GM12878 (cell line): ENCODE data around the gene XKRX. TPM values are rescaled to one million over a fixed set of nuclear protein-coding genes. Genes with fewer than 3 reads are reported as not detected.

Experiments used
- ATAC-seq: fragments of 200-7000 bp; cut with Tn5 transposase; 3 replicates; pipeline ENCODE4 v1.9.1; 2020; ENCODE audit warnings: mild to moderate bottlenecking, moderate library complexity
- BruUV-seq: library from RNA; stranded (reverse); fragments of 400-500 nt; replicated peaks from 2 replicates; lab custom pipeline; 2021; lab: Mats Ljungman, UMichigan
- CTCF ChIA-PET: fragments of 300-600 bp; sonication (Branson Sonifier 250); formaldehyde crosslinking; extraction: SDS; loops from one replicate; lab custom pipeline; 2021; ENCODE audit warnings: inconsistent platforms; lab: Yijun Ruan, JAX
- POLR2A ChIA-PET: fragments of 350-600 bp; formaldehyde crosslinking; extraction: SDS; loops from one replicate; lab custom pipeline; 2021; ENCODE audit warnings: inconsistent platforms; lab: Charles Lee
- RAD21 ChIA-PET: fragments of 300-600 bp; sonication (Branson Sonifier 250); formaldehyde crosslinking; loops from one replicate; lab custom pipeline; 2023; ENCODE audit warnings: antibody characterized with exemption; ENCODE audit not compliant: unreplicated experiment; lab: Charles Lee
- SMC1A ChIA-PET: fragments of 300-600 bp; sonication (Branson Sonifier 250); formaldehyde crosslinking; loops from one replicate; lab custom pipeline; 2023; ENCODE audit not compliant: unreplicated experiment, uncharacterized antibody; lab: Charles Lee
- DNase-seq: peaks from one replicate; pipeline ENCODE4 v3.0.0-alpha.2; 2011; ENCODE audit warnings: low read depth, low spot score
- FAIRE-seq: peaks from 3 replicates; lab custom pipeline; 2011; peaks lifted over from hg19 to GRCh38; lab: Jason Lieb, UNC
- H2AFZ ChIP-seq: 2 replicates; pipeline ENCODE4 v1.6.0; 2011; ENCODE audit warnings: low read depth, low read length, control low read depth; ENCODE audit not compliant: control insufficient read depth
- H3K27ac ChIP-seq: 2 replicates; pipeline ENCODE4 v1.5.1; 2011; ENCODE audit warnings: control low read depth; ENCODE audit not compliant: control insufficient read depth, insufficient read depth
- H3K27me3 ChIP-seq, 2 experiments: replicated peaks in 1 of 2; 2 replicates each; pipeline versions ENCODE4 v1.6.0 to v1.6.1; 2011; ENCODE audit warnings: low read length in 1 of 2; ENCODE audit not compliant: control insufficient read depth in 2 of 2, insufficient read depth in 2 of 2
- H3K36me3 ChIP-seq, 2 experiments: 2 replicates each; pipeline ENCODE4 v1.5.1; 2011; ENCODE audit warnings: low read length in 1 of 2; ENCODE audit not compliant: control insufficient read depth in 2 of 2, insufficient read depth in 2 of 2
- H3K4me1 ChIP-seq: 2 replicates; pipeline ENCODE4 v1.6.1; 2011; ENCODE audit warnings: mild to moderate bottlenecking, low read length, moderate library complexity, mixed read lengths; ENCODE audit not compliant: control insufficient read depth, insufficient read depth
- H3K4me2 ChIP-seq: 2 replicates; pipeline ENCODE4 v1.6.0; 2011; ENCODE audit warnings: control low read depth; ENCODE audit not compliant: control insufficient read depth, insufficient read depth
- H3K4me3 ChIP-seq: fragments of 200-600 bp; sonication (generic); 2 replicates; pipeline ENCODE4 v1.5.1; 2016
- H3K79me2 ChIP-seq: 2 replicates; pipeline ENCODE4 v1.6.0; 2011; ENCODE audit warnings: low read length; ENCODE audit not compliant: control insufficient read depth, insufficient read depth
- H3K9ac ChIP-seq: 2 replicates; pipeline ENCODE4 v1.8.0; 2011; ENCODE audit warnings: low read length, control low read depth, mixed read lengths; ENCODE audit not compliant: control insufficient read depth, insufficient read depth
- H3K9me3 ChIP-seq: replicated peaks from 3 replicates; pipeline ENCODE4 v1.5.1; 2011; ENCODE audit warnings: mild to moderate bottlenecking, low read length; ENCODE audit not compliant: control insufficient read depth, insufficient read depth
- H4K20me1 ChIP-seq: 2 replicates; pipeline ENCODE4 v1.6.0; 2011; ENCODE audit not compliant: control insufficient read depth, insufficient read depth
- CHD4 ChIP-seq: fragments of 200-600 bp; sonication (generic); IDR thresholded peaks from 2 replicates; pipeline ENCODE4 v1.6.1; 2016; ENCODE audit warnings: mild to moderate bottlenecking
- CREB1 ChIP-seq: IDR thresholded peaks from 2 replicates; pipeline ENCODE4 v1.6.1; 2012; ENCODE audit warnings: low read depth, mild to moderate bottlenecking, inconsistent platforms
- E4F1 ChIP-seq: fragments of 450-650 bp; IDR thresholded peaks from 2 replicates; pipeline ENCODE4 v1.6.1; 2018; ENCODE audit warnings: borderline replicate concordance, mild to moderate bottlenecking; ENCODE audit not compliant: partially characterized antibody
- GATAD2B ChIP-seq: fragments of 450-650 bp; conservative IDR thresholded peaks from 2 replicates; pipeline ENCODE4 v1.6.1; 2017; ENCODE audit warnings: low read depth, mild to moderate bottlenecking, moderate library complexity
- JUND ChIP-seq: IDR thresholded peaks from 2 replicates; pipeline ENCODE4 v1.6.1; 2012; ENCODE audit warnings: low read depth, mild to moderate bottlenecking, low read length, improper control_type of control experiment, moderate library complexity
- NR2C2 ChIP-seq: IDR thresholded peaks from 2 replicates; pipeline ENCODE4 v1.6.1; 2011; ENCODE audit warnings: borderline replicate concordance, low read depth; ENCODE audit not compliant: control insufficient read depth, insufficient read length
- POLR2AphosphoS2 ChIP-seq: IDR thresholded peaks from 2 replicates; pipeline ENCODE4 v1.6.1; 2011; ENCODE audit warnings: low read depth, mild to moderate bottlenecking, low read length, improper control_type of control experiment, moderate library complexity
- RCOR1 ChIP-seq: conservative IDR thresholded peaks from 2 replicates; pipeline ENCODE4 v1.6.1; 2012; ENCODE audit warnings: low read depth, low read length, improper control_type of control experiment
- RFX5 ChIP-seq: IDR thresholded peaks from 2 replicates; pipeline ENCODE4 v1.6.1; 2011; ENCODE audit warnings: low read depth, low read length, improper control_type of control experiment
- SUZ12 ChIP-seq: fragments of 200-600 bp; sonication (generic); IDR thresholded peaks from one replicate; pipeline ENCODE4 v1.6.1; 2018; ENCODE audit warnings: antibody characterized with exemption, mild to moderate bottlenecking; ENCODE audit not compliant: unreplicated experiment
- TAF1 ChIP-seq: IDR thresholded peaks from 2 replicates; pipeline ENCODE4 v1.6.1; 2011; ENCODE audit warnings: mild to moderate bottlenecking, low read depth, low read length, borderline replicate concordance
- ZZZ3 ChIP-seq: IDR thresholded peaks from 2 replicates; pipeline ENCODE4 v1.6.1; 2011; ENCODE audit warnings: low read depth; ENCODE audit not compliant: control insufficient read depth, insufficient read length
- WGBS: methylation state at CpG from one replicate; pipeline ENCODE4 v1.1.6; 2016; ENCODE audit warnings: low lambda C conversion rate; ENCODE audit not compliant: insufficient replicate concordance, insufficient coverage; ENCODE audit errors: missing lambda C conversion rate; 5-methylcytosine and 5-hydroxymethylcytosine counted together
- in situ Hi-C: fragments of 300-500 bp; cut with MboI; formaldehyde crosslinking; loops from 9 replicates; pipeline ENCODE4 v1.14.3; 2018; ENCODE audit warnings: mixed read lengths
- intact Hi-C: fragments of 100-400 bp; cut with micrococcal nuclease; formaldehyde crosslinking; loops from one replicate; pipeline ENCODE4 v1.14.2; 2022; ENCODE audit not compliant: unreplicated experiment
- polyA plus RNA-seq, 11 experiments: library from polyadenylated mRNA; depleted of rRNA in 4 of 11; unstranded in 6 of 11; stranded (reverse) in 5 of 11; fragments of >200 nt; fragmentation: Nextera tagmentation in 4 of 11; fragmentation: Illumina TruSeq in 1 of 11; extraction: Ambion mirVana in 4 of 11; extraction: Trizol in 1 of 11; gene quantifications; 1 replicate in 1 of 11; 2 replicates in 10 of 11; pipeline versions ENCODE4 v1.2.1 to v1.2.3, GENCODE V29; 2011 to 2016; ENCODE audit warnings: inconsistent platforms in 2 of 11, missing spikeins in 2 of 11, low read depth in 1 of 11
- total RNA-seq, 4 experiments: library from RNA; depleted of rRNA in 3 of 4; stranded (reverse); fragments of >200 nt in 3 of 4; fragmentation: Illumina TruSeq in 1 of 4; extraction: Trizol in 1 of 4; gene quantifications; 2 replicates each; pipeline versions ENCODE4 v1.2.1 to v1.2.3, GENCODE V29; 2013 to 2021
- TF ChIP-seq, protein P1 (sequence below): IDR thresholded peaks from 2 replicates; pipeline ENCODE4 v1.6.1; 2011; ENCODE audit warnings: borderline replicate concordance, low read depth, mild to moderate bottlenecking, moderate library complexity, mixed read lengths, low read length; ENCODE audit not compliant: insufficient read depth; ENCODE audit errors: extremely low read length
- TF ChIP-seq, protein P2 (sequence below): fragments of 450-650 bp; IDR thresholded peaks from 2 replicates; pipeline ENCODE4 v1.6.1; 2018; ENCODE audit warnings: mild to moderate bottlenecking, low read depth, moderate library complexity; ENCODE audit not compliant: partially characterized antibody

XKRX gene
- total and polyA plus RNA-seq, 10 of the 15 experiments (the other 5 are each of a cell fraction or from before 2014, with no cell fraction given): 0.07 to 0.30 (median 0.22) TPM; not detected in 4

DNA sequence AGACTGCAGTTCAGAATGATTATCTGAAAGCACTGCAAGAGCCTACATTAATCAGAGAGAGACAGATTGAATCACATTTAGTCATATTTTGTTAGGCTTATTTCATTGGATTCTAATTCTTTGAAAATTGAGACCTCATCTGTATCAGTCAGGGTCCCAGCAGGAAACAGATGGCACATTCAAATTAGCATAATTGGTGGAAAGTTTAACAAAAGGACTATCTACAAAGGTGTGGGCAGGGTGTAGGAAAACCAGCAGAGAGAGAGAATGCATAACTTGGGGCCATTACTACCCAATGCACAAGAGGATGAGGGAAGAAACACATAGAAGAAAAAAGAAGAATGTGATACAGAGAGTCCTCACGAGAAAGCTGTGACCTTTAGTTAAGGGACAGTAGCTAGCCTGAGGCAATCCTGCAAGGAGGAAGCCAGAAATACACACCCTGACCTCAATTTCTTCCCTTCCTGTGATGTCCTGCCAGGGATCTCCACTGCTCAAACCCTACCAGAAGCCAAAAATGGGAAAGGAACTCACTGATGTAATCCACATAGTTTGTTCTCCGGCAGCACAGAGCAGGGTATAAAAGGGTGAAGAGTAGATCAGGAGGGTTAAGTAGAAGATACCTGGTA lies 17.7 kb upstream of the XKRX start (continued):
- TF ChIP-seq CHD4: no peak
- TF ChIP-seq ZZZ3: no peak
- TF ChIP-seq POLR2AphosphoS2: no peak
- TF ChIP-seq, protein P1, sequence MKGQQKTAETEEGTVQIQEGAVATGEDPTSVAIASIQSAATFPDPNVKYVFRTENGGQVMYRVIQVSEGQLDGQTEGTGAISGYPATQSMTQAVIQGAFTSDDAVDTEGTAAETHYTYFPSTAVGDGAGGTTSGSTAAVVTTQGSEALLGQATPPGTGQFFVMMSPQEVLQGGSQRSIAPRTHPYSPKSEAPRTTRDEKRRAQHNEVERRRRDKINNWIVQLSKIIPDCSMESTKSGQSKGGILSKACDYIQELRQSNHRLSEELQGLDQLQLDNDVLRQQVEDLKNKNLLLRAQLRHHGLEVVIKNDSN: no peak
- TF ChIP-seq CREB1: no peak
- TF ChIP-seq SUZ12: no peak
- TF ChIP-seq, protein P2, sequence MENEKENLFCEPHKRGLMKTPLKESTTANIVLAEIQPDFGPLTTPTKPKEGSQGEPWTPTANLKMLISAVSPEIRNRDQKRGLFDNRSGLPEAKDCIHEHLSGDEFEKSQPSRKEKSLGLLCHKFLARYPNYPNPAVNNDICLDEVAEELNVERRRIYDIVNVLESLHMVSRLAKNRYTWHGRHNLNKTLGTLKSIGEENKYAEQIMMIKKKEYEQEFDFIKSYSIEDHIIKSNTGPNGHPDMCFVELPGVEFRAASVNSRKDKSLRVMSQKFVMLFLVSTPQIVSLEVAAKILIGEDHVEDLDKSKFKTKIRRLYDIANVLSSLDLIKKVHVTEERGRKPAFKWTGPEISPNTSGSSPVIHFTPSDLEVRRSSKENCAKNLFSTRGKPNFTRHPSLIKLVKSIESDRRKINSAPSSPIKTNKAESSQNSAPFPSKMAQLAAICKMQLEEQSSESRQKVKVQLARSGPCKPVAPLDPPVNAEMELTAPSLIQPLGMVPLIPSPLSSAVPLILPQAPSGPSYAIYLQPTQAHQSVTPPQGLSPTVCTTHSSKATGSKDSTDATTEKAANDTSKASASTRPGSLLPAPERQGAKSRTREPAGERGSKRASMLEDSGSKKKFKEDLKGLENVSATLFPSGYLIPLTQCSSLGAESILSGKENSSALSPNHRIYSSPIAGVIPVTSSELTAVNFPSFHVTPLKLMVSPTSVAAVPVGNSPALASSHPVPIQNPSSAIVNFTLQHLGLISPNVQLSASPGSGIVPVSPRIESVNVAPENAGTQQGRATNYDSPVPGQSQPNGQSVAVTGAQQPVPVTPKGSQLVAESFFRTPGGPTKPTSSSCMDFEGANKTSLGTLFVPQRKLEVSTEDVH: no peak

GRCh38 chrX:100944601-100945000 lies 15.9 kb upstream of the XKRX start:
- no peaks in the 10 kb centered on the region for H3K4me1 ChIP-seq
- ATAC-seq (no peak), FAIRE-seq (no peak), DNase-seq (no peak)
- ChIA-PET RAD21 (no interaction called here), POLR2A (no interaction called here), CTCF (no interaction called here), SMC1A (interaction anchor here (0.7 kb wide), 1 partner anchor 52 kb away, joined by 3 read pairs; no protein-coding TSS in a partner anchor)
- no peak overlapping the region for H3K9ac ChIP-seq
- no peak overlapping the region for H3K4me2 ChIP-seq
- TF ChIP-seq RFX5 (no peak), JUND (no peak), GATAD2B (no peak), E4F1 (no peak), TAF1 (no peak), NR2C2 (no peak), RCOR1 (no peak)
- WGBS: 78% methylated on average over 3 of the region's 3 CpGs
- no peaks in the 10 kb centered on the region for H3K36me3 ChIP-seq
- no peaks in the 10 kb centered on the region for H4K20me1 ChIP-seq
- no TSS peak for BruUV-seq
- H3K9me3 ChIP-seq: no peaks in the 10 kb centered on the region
- no peak overlapping the region for H3K4me3 ChIP-seq
- H3K27me3 ChIP-seq: no peaks in the 10 kb centered on the region
- H3K27ac ChIP-seq: no peak overlapping the region
- no peaks in the 10 kb centered on the region for H3K79me2 ChIP-seq
- intact Hi-C loops (no loop called here), in situ Hi-C loops (no loop called here)
- no peak overlapping the region for H2AFZ ChIP-seq
